Activated B cell treated with CpG ODN at 0.5 μM for 24 hours (primary cell): Measurements from ENCODE around the gene C6. TPM values are rescaled to one million over a fixed set of nuclear protein-coding genes. Genes with fewer than 3 reads are reported as not detected.
"Not testable (repeated sequence)": the region's sequence is repeated elsewhere in the genome, so short reads cannot be mapped to it uniquely, and the experiment has no call there.

Experiments
- ATAC-seq: fragments of 200-7000 bp; cut with Tn5 transposase; one replicate; pipeline ENCODE4 v1.10.0; 2021; ENCODE audit warnings: low read depth, mild to moderate bottlenecking, moderate library complexity
- CTCF ChIA-PET: fragments of 350-600 bp; sonication (Branson Sonifier 250); formaldehyde crosslinking; loops from one replicate; lab custom pipeline; 2021; ENCODE audit warnings: antibody characterized with exemption; lab: Charles Lee
- POLR2A ChIA-PET: fragments of 350-600 bp; sonication (Branson Sonifier 250); formaldehyde crosslinking; loops from one replicate; lab custom pipeline; 2021; ENCODE audit warnings: antibody characterized with exemption; lab: Charles Lee
- DNase-seq: peaks from one replicate; pipeline ENCODE4 v3.0.0; 2022
- H3K27ac Mint-ChIP-seq: one replicate; pipeline ENCODE4 v1.8.0; 2020; ENCODE audit warnings: mixed read lengths
- H3K27me3 Mint-ChIP-seq: one replicate; pipeline ENCODE4 v1.8.0; 2021; ENCODE audit warnings: mixed read lengths
- H3K36me3 Mint-ChIP-seq: one replicate; pipeline ENCODE4 v1.8.0; 2021; ENCODE audit warnings: low read depth, mixed read lengths
- H3K4me1 Mint-ChIP-seq: one replicate; pipeline ENCODE4 v1.8.0; 2021; ENCODE audit warnings: mixed read lengths
- H3K4me3 Mint-ChIP-seq: one replicate; pipeline ENCODE4 v1.8.0; 2020; ENCODE audit warnings: mild to moderate bottlenecking, mixed read lengths
- H3K9me3 Mint-ChIP-seq: one replicate; pipeline ENCODE4 v1.8.0; 2020; ENCODE audit warnings: mixed read lengths
- intact Hi-C: fragments of 100-400 bp; cut with micrococcal nuclease; formaldehyde crosslinking; loops from one replicate; pipeline ENCODE4 v1.15.1; 2024
- total RNA-seq: library from RNA; stranded (reverse); gene quantifications from 2 replicates; pipeline ENCODE4 v1.2.3, GENCODE V29; 2022
- TF ChIP-seq, protein P1 (sequence below): fragments of 200-600 bp; IDR thresholded peaks from one replicate; pipeline ENCODE4 v1.8.0; 2022; ENCODE audit warnings: antibody characterized with exemption, mild to moderate bottlenecking

C6 gene
- total RNA-seq, 1 donor from 2014 or later: not detected

- H3K27me3 Mint-ChIP-seq: no peaks in the 10 kb centered on the region
Observed at GRCh38 chr5:41234475-41234874, 21.1 kb upstream of the C6 start.

DNA sequence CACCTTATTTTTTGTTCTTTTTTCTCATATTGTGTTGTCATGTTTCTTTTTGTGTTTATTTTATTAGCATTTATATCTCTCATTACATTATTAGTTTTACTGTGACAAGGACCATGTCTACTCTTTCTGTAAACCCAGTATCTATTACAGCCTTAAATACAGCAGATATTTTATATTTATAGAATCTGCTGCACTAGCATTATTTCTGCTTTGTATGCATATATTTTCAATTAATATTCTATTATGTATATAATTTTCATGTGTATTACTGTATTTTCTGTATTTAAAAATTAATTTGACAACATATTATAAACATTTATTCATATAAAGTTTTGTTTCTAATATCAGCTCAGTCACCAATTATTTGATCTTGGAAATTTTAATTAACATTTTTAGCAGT lies 19.5 kb upstream of the C6 start:
- no peak overlapping the region for H3K4me3 Mint-ChIP-seq
- H3K36me3 Mint-ChIP-seq: no peaks in the 10 kb centered on the region
- H3K27ac Mint-ChIP-seq: no peak overlapping the region
- H3K9me3 Mint-ChIP-seq: peaks cover 29% of the 10 kb centered on the region
- CTCF ChIA-PET: no interaction called here
- H3K4me1 Mint-ChIP-seq: no peaks in the 10 kb centered on the region
- no peaks in the 10 kb centered on the region for H3K27me3 Mint-ChIP-seq
- TF ChIP-seq, protein P1, sequence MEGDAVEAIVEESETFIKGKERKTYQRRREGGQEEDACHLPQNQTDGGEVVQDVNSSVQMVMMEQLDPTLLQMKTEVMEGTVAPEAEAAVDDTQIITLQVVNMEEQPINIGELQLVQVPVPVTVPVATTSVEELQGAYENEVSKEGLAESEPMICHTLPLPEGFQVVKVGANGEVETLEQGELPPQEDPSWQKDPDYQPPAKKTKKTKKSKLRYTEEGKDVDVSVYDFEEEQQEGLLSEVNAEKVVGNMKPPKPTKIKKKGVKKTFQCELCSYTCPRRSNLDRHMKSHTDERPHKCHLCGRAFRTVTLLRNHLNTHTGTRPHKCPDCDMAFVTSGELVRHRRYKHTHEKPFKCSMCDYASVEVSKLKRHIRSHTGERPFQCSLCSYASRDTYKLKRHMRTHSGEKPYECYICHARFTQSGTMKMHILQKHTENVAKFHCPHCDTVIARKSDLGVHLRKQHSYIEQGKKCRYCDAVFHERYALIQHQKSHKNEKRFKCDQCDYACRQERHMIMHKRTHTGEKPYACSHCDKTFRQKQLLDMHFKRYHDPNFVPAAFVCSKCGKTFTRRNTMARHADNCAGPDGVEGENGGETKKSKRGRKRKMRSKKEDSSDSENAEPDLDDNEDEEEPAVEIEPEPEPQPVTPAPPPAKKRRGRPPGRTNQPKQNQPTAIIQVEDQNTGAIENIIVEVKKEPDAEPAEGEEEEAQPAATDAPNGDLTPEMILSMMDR: no peak
- intact Hi-C loops: no loop called here
- ATAC-seq: no peak
- POLR2A ChIA-PET: no interaction called here
- no peak for DNase-seq

More at GRCh38 chr5:41234475-41234874, 21.1 kb upstream of the C6 start:
- POLR2A ChIA-PET: no interaction called here
- H3K4me3 Mint-ChIP-seq: no peak overlapping the region
- H3K9me3 Mint-ChIP-seq: peaks cover 24% of the 10 kb centered on the region
- no peak overlapping the region for H3K27ac Mint-ChIP-seq
- DNase-seq: no peak
- TF ChIP-seq, protein P1: no peak
- no peak for ATAC-seq
- H3K4me1 Mint-ChIP-seq: no peaks in the 10 kb centered on the region
- no peaks in the 10 kb centered on the region for H3K36me3 Mint-ChIP-seq
- intact Hi-C loops: no loop called here
- CTCF ChIA-PET: no interaction called here

GRCh38 chr5:41230276-41230675 lies 16.9 kb upstream of the C6 start:
- DNase-seq, POLR2A ChIA-PET, H3K27me3 Mint-ChIP-seq, intact Hi-C loops, CTCF ChIA-PET, H3K4me3 Mint-ChIP-seq, ATAC-seq, H3K27ac Mint-ChIP-seq, H3K36me3 Mint-ChIP-seq, H3K4me1 Mint-ChIP-seq: not testable (repeated sequence)
- peaks cover 39% of the 10 kb centered on the region for H3K9me3 Mint-ChIP-seq

DNA sequence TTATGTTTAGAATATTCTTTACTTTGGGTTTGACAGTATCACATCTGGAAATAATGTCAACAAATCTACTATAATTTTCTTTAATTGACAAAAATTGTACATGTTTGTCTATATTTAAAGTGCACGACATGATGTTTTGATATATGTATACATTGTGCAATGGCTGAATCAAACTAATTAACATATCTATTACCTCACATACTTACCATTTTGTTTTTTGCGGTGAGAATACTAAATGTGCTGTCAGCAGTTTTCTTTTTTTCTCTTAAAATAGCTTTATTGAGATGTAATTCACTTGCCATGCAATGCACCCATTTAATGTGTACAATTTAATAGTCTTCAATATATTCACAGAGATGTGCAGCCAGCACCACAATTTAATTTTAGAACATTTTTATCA lies 10.6 kb upstream of the C6 start:
- ATAC-seq (no peak), DNase-seq (no peak)
- no peak overlapping the region for H3K27ac Mint-ChIP-seq
- no peaks in the 10 kb centered on the region for H3K27me3 Mint-ChIP-seq
- TF ChIP-seq, protein P1: no peak
- no peaks in the 10 kb centered on the region for H3K36me3 Mint-ChIP-seq
- no peaks in the 10 kb centered on the region for H3K4me1 Mint-ChIP-seq
- H3K9me3 Mint-ChIP-seq: peaks cover 17% of the 10 kb centered on the region
- H3K4me3 Mint-ChIP-seq: no peak overlapping the region
- ChIA-PET POLR2A (no interaction called here), CTCF (no interaction called here)
- intact Hi-C loops: no loop called here

GRCh38 chr5:41219658-41220269 lies 6.4 kb upstream of the C6 start:
- no peak overlapping the region for H3K4me3 Mint-ChIP-seq
- H3K27ac Mint-ChIP-seq: no peak overlapping the region
- CTCF ChIA-PET: no interaction called here
- peaks cover 3% of the 10 kb centered on the region for H3K9me3 Mint-ChIP-seq
- H3K27me3 Mint-ChIP-seq: no peaks in the 10 kb centered on the region
- intact Hi-C loops: no loop called here
- no peaks in the 10 kb centered on the region for H3K4me1 Mint-ChIP-seq
- TF ChIP-seq, protein P1: no peak
- no peak for DNase-seq
- no peaks in the 10 kb centered on the region for H3K36me3 Mint-ChIP-seq
- no peak for ATAC-seq
- POLR2A ChIA-PET: no interaction called here
